ENCODE measurements around the gene TP53INP2. TPM values are rescaled to one million over a fixed set of nuclear protein-coding genes. Genes with fewer than 3 reads are reported as not detected.

Gene TP53INP2
- total RNA-seq, 1 donor from 2014 or later: 1.0 TPM

DNA sequence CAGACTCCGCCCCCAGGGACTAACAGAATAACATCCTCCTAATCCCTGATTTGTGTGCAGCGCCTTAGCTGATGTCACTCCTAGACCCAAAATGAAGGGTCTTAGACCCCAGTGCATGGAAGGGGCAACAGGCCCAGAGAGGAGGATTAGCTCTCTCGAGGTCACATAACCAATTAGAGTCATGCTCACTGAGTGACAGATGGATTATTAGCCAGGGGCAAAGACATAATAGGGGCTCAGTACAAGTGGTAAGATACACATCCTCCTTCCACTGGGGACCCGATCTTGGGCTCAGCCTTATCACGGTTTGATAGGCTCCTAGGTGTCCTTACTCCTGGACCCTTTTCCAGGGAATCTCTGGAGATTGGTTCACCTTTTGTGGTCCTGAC, 858 bp downstream of the TP53INP2 start:
- Histone ChIP-seq H3K4me3 (ENCODE audit: low read length in 3 of 3) (peak overlapping the region; percentile 76 to 91 (median 91)), H3K36me3 (ENCODE audit: control insufficient read depth in 3 of 3, insufficient read depth in 3 of 3, low read length in 3 of 3) (no peaks in the 10 kb centered on the region), H3K9ac (ENCODE audit: low read depth in 1 of 3, low read length in 3 of 3) (peak overlapping the region; percentile 91 to 98 (median 94)), H3K27me3 (ENCODE audit: control insufficient read depth in 3 of 3, insufficient read depth in 3 of 3, low read length in 3 of 3) (no peaks in the 10 kb centered on the region), H3K27ac (ENCODE audit: low read depth, low read length) (peak overlapping the region; percentile 99), H3K4me1 (ENCODE audit: control insufficient read depth in 3 of 3, insufficient read depth in 3 of 3, low read length in 3 of 3) (peaks cover 32 to 52% (median 43%) of the 10 kb centered on the region in 3 donors), H3K9me3 (ENCODE audit: control insufficient read depth in 3 of 3, low read length in 3 of 3) (no peaks in the 10 kb centered on the region)

DNA sequence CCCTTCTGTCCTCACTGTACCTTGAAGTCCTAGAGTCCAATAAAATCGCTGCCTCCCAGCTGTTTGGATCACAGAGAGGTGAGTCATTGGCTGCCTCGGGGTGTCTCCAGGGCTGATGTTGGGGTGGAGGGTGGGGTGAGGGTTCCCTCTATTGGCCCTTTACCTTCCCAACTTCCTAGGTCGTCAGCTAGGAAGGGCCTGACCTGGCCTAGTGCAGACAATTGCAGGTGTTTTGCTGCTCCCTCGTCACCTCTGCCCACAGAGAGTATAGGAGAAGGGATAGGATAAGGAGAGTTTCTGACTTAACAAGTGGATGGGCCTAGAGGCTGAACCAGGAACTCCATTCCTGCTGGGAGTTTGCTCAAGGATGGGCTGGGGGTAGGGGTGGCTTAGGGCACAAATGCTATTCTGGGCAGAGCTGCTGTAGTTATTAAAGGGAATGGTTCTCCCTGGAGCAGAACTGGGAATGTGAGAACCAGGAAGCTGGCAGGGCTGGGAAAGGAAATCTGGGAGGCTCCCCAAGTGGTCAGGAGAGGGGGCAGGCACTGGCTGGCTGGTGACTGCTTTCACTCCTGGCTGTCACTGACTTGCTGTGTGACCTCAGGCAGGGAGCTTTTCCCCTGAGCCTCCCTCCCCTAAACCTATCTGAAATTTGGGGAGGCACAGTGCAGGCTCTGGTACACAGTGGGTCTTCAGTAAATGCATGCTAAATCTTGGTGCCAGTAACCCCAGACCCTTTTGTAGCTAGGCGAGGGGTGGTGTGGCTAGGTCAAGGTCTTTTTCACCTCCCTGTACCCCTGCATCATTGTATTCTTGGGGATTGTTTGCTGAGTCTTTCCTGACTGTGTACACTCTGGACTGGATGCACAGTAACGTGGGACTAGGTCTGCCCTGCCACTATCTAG, 1.5 kb downstream of the TP53INP2 start:
- Histone ChIP-seq H3K4me1 (ENCODE audit: control insufficient read depth in 3 of 3, insufficient read depth in 3 of 3, low read length in 3 of 3) (peaks cover 39 to 58% (median 50%) of the 10 kb centered on the region in 3 donors), H3K27me3 (ENCODE audit: control insufficient read depth in 3 of 3, insufficient read depth in 3 of 3, low read length in 3 of 3) (no peaks in the 10 kb centered on the region), H3K4me3 (ENCODE audit: low read length in 3 of 3) (peak overlapping the region; percentile 76 to 91 (median 91)), H3K36me3 (ENCODE audit: control insufficient read depth in 3 of 3, insufficient read depth in 3 of 3, low read length in 3 of 3) (peaks cover 0 to 3% (median 2%) of the 10 kb centered on the region in 3 donors), H3K27ac (ENCODE audit: low read depth, low read length) (peak overlapping the region; percentile 99), H3K9me3 (ENCODE audit: control insufficient read depth in 3 of 3, low read length in 3 of 3) (no peaks in the 10 kb centered on the region), H3K9ac (ENCODE audit: low read depth in 1 of 3, low read length in 3 of 3) (peak overlapping the region; percentile 91 to 98 (median 94))

DNA sequence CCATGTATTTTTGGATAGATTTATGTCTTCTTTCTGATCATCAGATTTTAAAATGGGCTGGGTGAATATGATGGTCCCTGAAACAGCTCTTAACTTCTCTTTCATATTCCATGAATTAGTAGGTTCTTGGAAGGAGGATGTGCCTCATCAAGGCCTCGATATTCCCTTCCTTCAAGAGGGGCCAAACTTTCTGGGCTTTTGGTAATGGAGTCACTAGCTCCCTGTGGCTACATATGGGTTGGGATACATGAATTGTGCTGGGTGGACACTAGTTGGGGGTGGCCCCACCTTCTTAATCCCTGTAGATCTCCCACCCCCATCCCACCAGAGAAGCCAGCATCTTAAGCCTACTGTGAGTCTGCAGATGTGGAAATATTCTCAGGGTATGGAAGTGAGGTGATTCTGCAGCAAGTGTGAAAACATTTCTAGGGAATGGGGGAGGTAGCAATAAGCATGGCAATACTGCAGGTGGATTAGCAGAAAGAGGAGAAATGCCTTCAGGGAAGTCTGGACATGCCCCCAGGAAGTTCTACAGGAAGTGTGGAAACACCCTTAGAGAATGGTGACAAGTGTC, 2.2 kb downstream of the TP53INP2 start:
- Histone ChIP-seq H3K4me3 (ENCODE audit: low read length in 3 of 3) (peak overlapping the region in 1 of 3 donors; percentile 91), H3K36me3 (ENCODE audit: control insufficient read depth in 3 of 3, insufficient read depth in 3 of 3, low read length in 3 of 3) (peaks cover 0 to 10% (median 9%) of the 10 kb centered on the region in 3 donors), H3K4me1 (ENCODE audit: control insufficient read depth in 3 of 3, insufficient read depth in 3 of 3, low read length in 3 of 3) (peaks cover 40 to 64% (median 56%) of the 10 kb centered on the region in 3 donors), H3K9me3 (ENCODE audit: control insufficient read depth in 3 of 3, low read length in 3 of 3) (no peaks in the 10 kb centered on the region), H3K27ac (ENCODE audit: low read depth, low read length) (peak overlapping the region; percentile 99), H3K9ac (ENCODE audit: low read depth in 1 of 3, low read length in 3 of 3) (peak overlapping the region; percentile 4 to 98 (median 40)), H3K27me3 (ENCODE audit: control insufficient read depth in 3 of 3, insufficient read depth in 3 of 3, low read length in 3 of 3) (no peaks in the 10 kb centered on the region)

DNA sequence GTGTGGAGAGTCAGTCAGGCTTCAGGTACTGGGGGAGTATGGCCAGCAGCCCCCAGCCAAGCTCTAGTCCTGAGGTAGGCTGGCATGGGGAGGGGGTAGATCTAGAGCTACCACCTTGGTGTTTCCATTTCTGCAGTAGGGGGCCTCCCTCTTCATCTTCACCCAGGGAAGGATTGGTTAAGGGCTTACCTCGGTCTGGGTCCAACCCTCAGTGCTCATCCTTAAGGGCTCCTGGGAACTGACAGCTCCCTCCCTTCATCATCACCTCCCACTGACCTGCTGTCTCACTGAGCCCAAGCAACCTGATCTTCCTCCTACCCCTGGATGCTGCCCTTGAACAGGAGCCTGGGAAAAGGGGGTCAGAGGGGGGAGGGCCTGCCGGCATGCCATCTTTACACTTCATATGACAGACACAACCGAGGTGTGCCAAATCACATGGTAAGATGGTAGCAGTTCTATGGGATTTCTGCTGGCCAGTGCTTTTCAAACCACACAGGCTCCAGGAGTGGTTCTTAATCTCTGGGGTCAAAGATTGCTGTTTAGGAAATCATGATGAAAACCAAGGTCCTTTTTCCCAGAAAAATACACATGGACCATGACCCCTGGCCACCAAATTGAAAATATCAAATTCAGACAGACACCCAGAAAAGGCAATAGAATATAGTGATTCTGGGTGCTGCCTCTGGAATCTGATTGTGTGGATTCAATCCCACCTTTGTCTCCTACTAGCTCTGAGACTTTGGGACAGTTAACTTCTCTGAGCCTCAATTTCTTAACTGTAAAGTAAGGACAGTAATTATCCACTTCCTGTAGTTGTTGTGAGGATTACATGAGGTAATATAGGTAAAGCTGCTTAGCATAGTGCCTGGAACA, 3.0 kb downstream of the TP53INP2 start:
- Histone ChIP-seq H3K4me3 (ENCODE audit: low read length in 3 of 3) (peak overlapping the region in 1 of 3 donors; percentile 91), H3K27ac (ENCODE audit: low read depth, low read length) (peak overlapping the region; percentile 99), H3K4me1 (ENCODE audit: control insufficient read depth in 3 of 3, insufficient read depth in 3 of 3, low read length in 3 of 3) (peaks cover 40 to 66% (median 56%) of the 10 kb centered on the region in 3 donors)

DNA sequence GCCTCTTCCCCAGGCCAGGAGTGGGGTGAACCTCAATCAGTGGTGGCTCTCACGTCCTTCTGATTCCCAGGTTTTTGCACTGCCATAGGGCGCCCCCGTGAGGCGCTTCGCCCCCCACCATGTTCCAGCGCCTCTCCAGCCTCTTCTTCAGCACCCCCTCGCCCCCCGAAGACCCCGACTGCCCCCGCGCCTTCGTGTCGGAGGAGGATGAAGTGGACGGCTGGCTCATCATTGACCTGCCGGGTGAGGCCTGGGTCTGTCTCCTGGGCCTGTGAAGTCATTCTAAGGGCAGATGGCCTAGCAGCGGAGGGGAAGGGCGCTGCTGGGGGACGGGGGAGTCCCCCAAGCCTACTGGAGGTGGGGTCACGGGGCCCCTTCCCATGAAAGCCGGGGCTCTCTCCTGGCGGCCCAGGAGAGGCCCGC, 4.5 kb downstream of the TP53INP2 start:
- H3K9ac ChIP-seq (ENCODE audit: low read depth in 1 of 3, low read length in 3 of 3): peak overlapping the region in 2 of 3 donors; percentile 60 to 85

More for the DNA sequence above, 3.0 kb downstream of the TP53INP2 start:
- peaks cover 0 to 17% (median 9%) of the 10 kb centered on the region in 3 donors for H3K36me3 ChIP-seq (ENCODE audit: control insufficient read depth in 3 of 3, insufficient read depth in 3 of 3, low read length in 3 of 3)
- no peaks in the 10 kb centered on the region for H3K27me3 ChIP-seq (ENCODE audit: control insufficient read depth in 3 of 3, insufficient read depth in 3 of 3, low read length in 3 of 3)
- no peaks in the 10 kb centered on the region for H3K9me3 ChIP-seq (ENCODE audit: control insufficient read depth in 3 of 3, low read length in 3 of 3)
- peak overlapping the region in 2 of 3 donors; percentile 40 to 98 for H3K9ac ChIP-seq (ENCODE audit: low read depth in 1 of 3, low read length in 3 of 3)

DNA sequence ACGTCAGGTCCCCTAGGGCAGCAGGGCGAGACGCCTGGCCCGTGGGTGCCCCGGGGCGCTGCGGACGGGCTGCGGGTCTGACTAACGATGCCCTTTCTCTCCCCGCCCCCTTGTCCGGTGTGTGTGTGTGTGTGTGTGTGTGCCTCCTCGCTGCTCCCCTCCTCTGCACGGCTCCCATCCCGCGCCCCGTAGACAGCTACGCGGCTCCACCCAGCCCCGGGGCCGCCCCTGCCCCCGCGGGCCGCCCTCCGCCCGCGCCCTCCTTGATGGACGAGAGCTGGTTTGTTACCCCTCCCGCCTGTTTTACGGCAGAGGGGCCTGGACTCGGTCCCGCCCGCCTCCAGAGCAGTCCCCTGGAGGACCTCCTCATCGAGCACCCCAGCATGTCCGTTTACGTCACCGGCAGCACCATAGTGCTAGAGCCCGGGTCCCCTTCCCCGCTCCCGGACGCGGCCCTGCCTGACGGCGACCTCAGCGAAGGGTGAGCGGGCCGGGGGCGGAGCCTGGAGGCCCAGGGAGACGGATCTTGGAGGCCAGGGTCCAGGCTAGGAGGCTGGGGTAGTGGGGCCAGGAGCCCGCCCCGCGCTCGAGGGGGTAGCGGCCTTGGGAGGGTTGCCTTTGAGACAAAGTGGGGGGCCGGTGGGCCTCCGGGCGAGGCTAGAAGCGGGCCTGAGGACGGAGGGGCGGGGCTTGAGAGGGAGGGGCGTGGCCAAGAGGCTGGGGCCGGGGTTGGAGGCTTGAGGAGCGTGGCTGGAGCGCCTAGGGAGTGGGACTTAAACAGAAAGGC, 5.1 kb downstream of the TP53INP2 start:
- Histone ChIP-seq H3K36me3 (ENCODE audit: control insufficient read depth in 3 of 3, insufficient read depth in 3 of 3, low read length in 3 of 3) (peaks cover 0 to 25% (median 21%) of the 10 kb centered on the region in 3 donors), H3K9ac (ENCODE audit: low read depth in 1 of 3, low read length in 3 of 3) (peak overlapping the region; percentile 51 to 85 (median 60))

More for the DNA sequence above, 4.5 kb downstream of the TP53INP2 start:
- peak overlapping the region; percentile 80 for H3K27ac ChIP-seq (ENCODE audit: low read depth, low read length)
- H3K4me1 ChIP-seq (ENCODE audit: control insufficient read depth in 3 of 3, insufficient read depth in 3 of 3, low read length in 3 of 3): peaks cover 36 to 71% (median 52%) of the 10 kb centered on the region in 3 donors
- peaks cover 0 to 23% (median 19%) of the 10 kb centered on the region in 3 donors for H3K36me3 ChIP-seq (ENCODE audit: control insufficient read depth in 3 of 3, insufficient read depth in 3 of 3, low read length in 3 of 3)
- no peaks in the 10 kb centered on the region for H3K9me3 ChIP-seq (ENCODE audit: control insufficient read depth in 3 of 3, low read length in 3 of 3)
- no peaks in the 10 kb centered on the region for H3K27me3 ChIP-seq (ENCODE audit: control insufficient read depth in 3 of 3, insufficient read depth in 3 of 3, low read length in 3 of 3)
- H3K4me3 ChIP-seq (ENCODE audit: low read length in 3 of 3): peak overlapping the region; percentile 38 to 76 (median 70)

DNA sequence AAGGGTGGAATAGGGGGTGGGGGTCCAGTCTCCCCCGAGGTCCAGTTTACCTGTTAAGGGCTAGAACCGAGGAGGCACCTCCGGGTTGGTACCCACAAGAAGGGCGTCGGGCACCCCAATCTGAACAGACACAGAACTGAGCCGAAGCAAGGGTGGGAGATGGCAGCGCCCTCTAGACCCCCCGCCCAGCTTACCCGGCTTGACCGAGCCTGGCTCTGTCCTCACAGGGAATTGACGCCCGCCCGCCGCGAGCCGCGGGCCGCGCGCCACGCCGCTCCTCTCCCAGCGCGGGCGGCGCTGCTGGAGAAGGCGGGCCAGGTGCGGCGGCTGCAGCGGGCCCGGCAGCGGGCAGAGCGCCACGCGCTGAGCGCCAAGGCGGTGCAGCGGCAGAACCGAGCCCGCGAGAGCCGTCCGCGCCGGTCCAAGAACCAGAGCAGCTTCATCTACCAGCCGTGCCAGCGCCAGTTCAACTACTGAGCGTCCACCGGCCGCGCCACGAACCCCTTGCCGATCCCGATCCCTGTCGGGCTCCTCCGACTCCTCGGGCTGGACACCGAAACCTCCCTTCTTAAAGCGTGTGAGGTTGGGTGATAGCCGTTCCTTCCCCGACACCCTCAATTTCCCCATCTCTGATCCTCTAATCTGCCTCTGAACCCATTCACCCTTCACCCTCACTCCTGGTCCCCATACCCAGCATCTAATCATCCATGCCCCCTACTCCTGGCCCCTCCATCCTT, 5.9 kb downstream of the TP53INP2 start:
- Histone ChIP-seq H3K27me3 (ENCODE audit: control insufficient read depth in 3 of 3, insufficient read depth in 3 of 3, low read length in 3 of 3) (no peaks in the 10 kb centered on the region), H3K4me3 (ENCODE audit: low read length in 3 of 3) (peak overlapping the region; percentile 70 to 76 (median 70)), H3K36me3 (ENCODE audit: control insufficient read depth in 3 of 3, insufficient read depth in 3 of 3, low read length in 3 of 3) (peaks cover 0 to 27% (median 24%) of the 10 kb centered on the region in 3 donors), H3K4me1 (ENCODE audit: control insufficient read depth in 3 of 3, insufficient read depth in 3 of 3, low read length in 3 of 3) (peaks cover 31 to 69% (median 48%) of the 10 kb centered on the region in 3 donors), H3K27ac (ENCODE audit: low read depth, low read length) (peak overlapping the region; percentile 80), H3K9me3 (ENCODE audit: control insufficient read depth in 3 of 3, low read length in 3 of 3) (no peaks in the 10 kb centered on the region), H3K9ac (ENCODE audit: low read depth in 1 of 3, low read length in 3 of 3) (peak overlapping the region; percentile 74 to 85 (median 76))

More for the DNA sequence above, 5.1 kb downstream of the TP53INP2 start:
- H3K4me1 ChIP-seq (ENCODE audit: control insufficient read depth in 3 of 3, insufficient read depth in 3 of 3, low read length in 3 of 3): peaks cover 35 to 74% (median 52%) of the 10 kb centered on the region in 3 donors
- H3K27me3 ChIP-seq (ENCODE audit: control insufficient read depth in 3 of 3, insufficient read depth in 3 of 3, low read length in 3 of 3): no peaks in the 10 kb centered on the region
- no peaks in the 10 kb centered on the region for H3K9me3 ChIP-seq (ENCODE audit: control insufficient read depth in 3 of 3, low read length in 3 of 3)
- peak overlapping the region; percentile 70 to 76 (median 70) for H3K4me3 ChIP-seq (ENCODE audit: low read length in 3 of 3)
- peak overlapping the region; percentile 80 for H3K27ac ChIP-seq (ENCODE audit: low read depth, low read length)

DNA sequence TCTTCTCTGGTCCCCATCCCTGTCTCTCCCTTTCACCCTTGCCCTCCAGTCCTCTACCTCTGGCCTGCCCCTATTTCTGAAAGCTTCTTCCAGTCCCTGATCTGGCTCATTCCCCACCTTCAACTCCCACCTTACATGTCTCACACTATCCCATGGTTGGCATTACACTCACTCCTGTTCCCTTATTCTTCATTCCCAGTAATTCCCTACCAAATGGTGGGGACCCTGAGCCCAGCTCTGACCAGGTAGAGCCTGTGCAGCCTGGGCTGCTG, 6.4 kb downstream of the TP53INP2 start:
- Histone ChIP-seq H3K27me3 (ENCODE audit: control insufficient read depth in 3 of 3, insufficient read depth in 3 of 3, low read length in 3 of 3) (no peaks in the 10 kb centered on the region), H3K27ac (ENCODE audit: low read depth, low read length) (peak overlapping the region; percentile 80), H3K4me3 (ENCODE audit: low read length in 3 of 3) (peak overlapping the region in 2 of 3 donors; percentile 58 to 70), H3K36me3 (ENCODE audit: control insufficient read depth in 3 of 3, insufficient read depth in 3 of 3, low read length in 3 of 3) (peaks cover 0 to 31% (median 29%) of the 10 kb centered on the region in 3 donors), H3K9ac (ENCODE audit: low read depth in 1 of 3, low read length in 3 of 3) (peak overlapping the region in 2 of 3 donors; percentile 74 to 85), H3K9me3 (ENCODE audit: control insufficient read depth in 3 of 3, low read length in 3 of 3) (no peaks in the 10 kb centered on the region), H3K4me1 (ENCODE audit: control insufficient read depth in 3 of 3, insufficient read depth in 3 of 3, low read length in 3 of 3) (peaks cover 26 to 64% (median 43%) of the 10 kb centered on the region in 3 donors)
